HG02623 (cell line): ENCODE measurements around the gene SEC24D.
A peak's percentile ranks its signal among the peaks of the same experiment; 100 is the strongest.
"Not testable (repeated sequence)": the region's sequence is repeated elsewhere in the genome, so short reads cannot be mapped to it uniquely, and the experiment has no call there.

Experiments used
- ATAC-seq: cut with Tn5 transposase; IDR thresholded peaks from one replicate; pipeline ENCODE4 v1.9.1; 2021; ENCODE audit warnings: moderate library complexity; ENCODE audit not compliant: unreplicated experiment

SEC24D gene

GRCh38 chr4:118835571-118836300, at the start of gene SEC24D:
Gene SEC24D, minus strand, starts transcription at chr4:118836126. Its CDS starts 2,430 bp downstream, at chr4:118833696.
- peak; percentile 63 for ATAC-seq

- ATAC-seq: no peak
Measured at GRCh38 chr4:118884716-118885115, 48.8 kb upstream of the SEC24D start.

GRCh38 chr4:118883861-118884260, 47.9 kb upstream of the SEC24D start:
- no peak for ATAC-seq

GRCh38 chr4:118881512-118882146, 45.7 kb upstream of the SEC24D start:
- ATAC-seq: no peak

- ATAC-seq: no peak
Measured at GRCh38 chr4:118879409-118879808, 43.5 kb upstream of the SEC24D start.

- not testable (repeated sequence) for ATAC-seq
Measured at GRCh38 chr4:118878507-118878906, 42.6 kb upstream of the SEC24D start.

GRCh38 chr4:118877797-118878196, 41.9 kb upstream of the SEC24D start:
- ATAC-seq: no peak

GRCh38 chr4:118872181-118872580, 36.3 kb upstream of the SEC24D start:
- no peak for ATAC-seq

GRCh38 chr4:118869808-118870342, 33.9 kb upstream of the SEC24D start:
- ATAC-seq: no peak

GRCh38 chr4:118867311-118868067, 31.6 kb upstream of the SEC24D start:
- ATAC-seq: no peak

- no peak for ATAC-seq
Measured at GRCh38 chr4:118866442-118866841, 30.5 kb upstream of the SEC24D start.

GRCh38 chr4:118865091-118865708, 29.3 kb upstream of the SEC24D start:
- ATAC-seq: no peak

GRCh38 chr4:118858779-118859178, 22.9 kb upstream of the SEC24D start:
- ATAC-seq: no peak

- no peak for ATAC-seq
Measured at GRCh38 chr4:118857760-118858159, 21.8 kb upstream of the SEC24D start.

- ATAC-seq: peak; percentile 92
Measured at GRCh38 chr4:118850488-118851173, 14.7 kb upstream of the SEC24D start.

- ATAC-seq: peak; percentile 6
Measured at GRCh38 chr4:118849867-118850487, 14.1 kb upstream of the SEC24D start.

- ATAC-seq: no peak
Measured at GRCh38 chr4:118848901-118849300, 13.0 kb upstream of the SEC24D start.

GRCh38 chr4:118848242-118848641, 12.3 kb upstream of the SEC24D start:
- no peak for ATAC-seq

GRCh38 chr4:118846979-118847378, 11.1 kb upstream of the SEC24D start:
- no peak for ATAC-seq

GRCh38 chr4:118845552-118846050, 9.7 kb upstream of the SEC24D start:
- ATAC-seq: no peak
